SU-DHL-6 (cell line): Measurements from ENCODE around the gene HEMK1.

ENCODE experiments used
- H2AFZ ChIP-seq: fragments of 200-600 bp; sonication (generic); 2 replicates; pipeline ENCODE4 v1.6.1; 2014; ENCODE audit warnings: low read depth, mild to moderate bottlenecking, moderate library complexity, mixed read lengths, antibody characterized with exemption, low read length; ENCODE audit not compliant: severe bottlenecking
- H3F3A ChIP-seq: fragments of 200-600 bp; shearing (Covaris generic); 2 replicates; pipeline ENCODE4 v1.6.0; 2016; ENCODE audit warnings: antibody characterized with exemption, mild to moderate bottlenecking; ENCODE audit not compliant: insufficient read depth
- H3K27ac ChIP-seq: fragments of 200-600 bp; sonication (generic); 2 replicates; pipeline ENCODE4 v1.5.1; 2016; ENCODE audit warnings: low read depth, mild to moderate bottlenecking, low read length, moderate library complexity, mixed read lengths
- H3K27me3 ChIP-seq: fragments of 200-600 bp; sonication (generic), shearing (Covaris generic); 2 replicates; pipeline ENCODE4 v1.6.0; 2014; ENCODE audit warnings: mild to moderate bottlenecking, low read length
- H3K36me3 ChIP-seq: fragments of 200-600 bp; sonication (generic); 2 replicates; pipeline ENCODE4 v1.6.1; 2014; ENCODE audit warnings: mild to moderate bottlenecking, low read length, mixed read lengths
- H3K4me2 ChIP-seq: fragments of 300-600, 200-600 bp; shearing (Covaris generic), sonication (generic); 2 replicates; pipeline ENCODE4 v1.6.0; 2014; ENCODE audit warnings: low read length, low read depth, mild to moderate bottlenecking; ENCODE audit not compliant: poor library complexity, severe bottlenecking
- H3K4me3 ChIP-seq: fragments of 200-600 bp; sonication (generic); 2 replicates; pipeline ENCODE4 v1.5.1; 2014; ENCODE audit warnings: antibody characterized with exemption, low read length, mild to moderate bottlenecking, mixed read lengths; ENCODE audit not compliant: insufficient read depth, poor library complexity, severe bottlenecking
- H3K79me2 ChIP-seq: fragments of 200-600 bp; sonication (generic); 2 replicates; pipeline ENCODE4 v1.6.1; 2014; ENCODE audit warnings: mild to moderate bottlenecking, low read length, moderate library complexity; ENCODE audit not compliant: insufficient read depth
- H3K9ac ChIP-seq: fragments of 200-600 bp; sonication (generic); 2 replicates; pipeline ENCODE4 v1.7.0; 2014; ENCODE audit warnings: mild to moderate bottlenecking, low read length
- H3K9me2 ChIP-seq: fragments of 200-600 bp; sonication (generic); replicated peaks from 2 replicates; pipeline ENCODE4 v1.6.1; 2014; ENCODE audit warnings: low read length; ENCODE audit not compliant: insufficient read depth
- H3K9me3 ChIP-seq: fragments of 200-600 bp; sonication (generic); 2 replicates; pipeline ENCODE4 v1.6.1; 2014; ENCODE audit warnings: low read length, mixed read lengths; ENCODE audit not compliant: insufficient read depth
- H4K20me1 ChIP-seq: fragments of 200-600 bp; sonication (generic); 2 replicates; pipeline ENCODE4 v1.6.1; 2014; ENCODE audit warnings: low read depth, mild to moderate bottlenecking, antibody characterized with exemption, low read length, moderate library complexity, mixed read lengths
- CTCF ChIP-seq: fragments of 200-600 bp; sonication (generic); IDR thresholded peaks from one replicate; pipeline ENCODE4 v1.5.1; 2017; ENCODE audit warnings: antibody characterized with exemption, mild to moderate bottlenecking, low read length, moderate library complexity; ENCODE audit not compliant: insufficient read depth, poor library complexity, severe bottlenecking
- EZH2phosphoT487 ChIP-seq: fragments of 200-600 bp; sonication (generic), shearing (Covaris generic); conservative IDR thresholded peaks from 2 replicates; pipeline ENCODE4 v1.6.1; 2018; ENCODE audit warnings: mild to moderate bottlenecking, antibody characterized with exemption, low read length, moderate library complexity, mixed read lengths

Gene HEMK1

GRCh38 chr3:50599716-50600118 is 30.4 kb downstream of the HEMK1 start:
- no peak overlapping the region for H3K4me2 ChIP-seq
- no peaks in the 10 kb centered on the region for H3K27me3 ChIP-seq
- H3K9me2 ChIP-seq: no peaks in the 10 kb centered on the region
- H3K4me3 ChIP-seq: no peak overlapping the region
- H3K9me3 ChIP-seq: no peaks in the 10 kb centered on the region
- H3F3A ChIP-seq: no peaks in the 10 kb centered on the region
- H3K27ac ChIP-seq: no peak overlapping the region
- no peak for TF ChIP-seq CTCF
- TF ChIP-seq EZH2phosphoT487: no peak
- H3K9ac ChIP-seq: no peak overlapping the region
- H3K79me2 ChIP-seq: no peaks in the 10 kb centered on the region
- no peaks in the 10 kb centered on the region for H4K20me1 ChIP-seq
- H2AFZ ChIP-seq: no peak overlapping the region
- H3K36me3 ChIP-seq: no peaks in the 10 kb centered on the region

- H3F3A ChIP-seq: no peaks in the 10 kb centered on the region
- H3K9ac ChIP-seq: no peak overlapping the region
- H3K4me3 ChIP-seq: no peak overlapping the region
Observed at GRCh38 chr3:50600141-50600753, 30.9 kb downstream of the HEMK1 start.

GRCh38 chr3:50600841-50601591 is 31.7 kb downstream of the HEMK1 start:
- Histone ChIP-seq H3K4me2 (no peak overlapping the region), H3K27me3 (no peaks in the 10 kb centered on the region), H3F3A (no peaks in the 10 kb centered on the region), H3K9ac (no peak overlapping the region), H4K20me1 (no peaks in the 10 kb centered on the region), H3K9me2 (no peaks in the 10 kb centered on the region), H3K36me3 (no peaks in the 10 kb centered on the region), H3K9me3 (no peaks in the 10 kb centered on the region), H3K27ac (no peak overlapping the region), H3K4me3 (no peak overlapping the region), H3K79me2 (no peaks in the 10 kb centered on the region), H2AFZ (no peak overlapping the region)
- TF ChIP-seq CTCF: no peak
- TF ChIP-seq EZH2phosphoT487: no peak

More at GRCh38 chr3:50600141-50600753, 30.9 kb downstream of the HEMK1 start:
- TF ChIP-seq CTCF: no peak
- no peak for TF ChIP-seq EZH2phosphoT487
- Histone ChIP-seq H3K79me2 (no peaks in the 10 kb centered on the region), H3K4me2 (no peak overlapping the region), H3K27me3 (no peaks in the 10 kb centered on the region), H4K20me1 (no peaks in the 10 kb centered on the region), H2AFZ (no peak overlapping the region), H3K27ac (no peak overlapping the region), H3K9me2 (no peaks in the 10 kb centered on the region), H3K9me3 (no peaks in the 10 kb centered on the region), H3K36me3 (no peaks in the 10 kb centered on the region)
